K562 (cell line): ENCODE results near the gene PHACTR2. TPM values are rescaled to one million over a fixed set of nuclear protein-coding genes. Genes with fewer than 3 reads are reported as not detected.

Source experiments
- DACH1 ChIP-seq: fragments of 450-650 bp; IDR thresholded peaks from 2 replicates; pipeline ENCODE4 v1.6.1; 2018; ENCODE audit not compliant: partially characterized antibody
- E2F4 ChIP-seq: sonication (generic); formaldehyde crosslinking; IDR thresholded peaks from 2 replicates; pipeline ENCODE4 v1.8.0; 2022; ENCODE audit warnings: mild to moderate bottlenecking, low read depth, missing genetic modification reagents
- EP400 ChIP-seq: fragments of 450-650 bp; IDR thresholded peaks from 2 replicates; pipeline ENCODE4 v1.6.1; 2017; ENCODE audit warnings: antibody characterized with exemption, mild to moderate bottlenecking, moderate library complexity
- EWSR1 ChIP-seq: fragments of 450-650 bp; IDR thresholded peaks from 2 replicates; pipeline ENCODE4 v1.6.1; 2018; ENCODE audit warnings: borderline replicate concordance, mild to moderate bottlenecking, low read depth, moderate library complexity; ENCODE audit not compliant: partially characterized antibody
- MAZ ChIP-seq, 2 experiments: fragments of 450-650 bp in 1 of 2; sonication (generic) in 1 of 2; formaldehyde crosslinking; IDR thresholded peaks in 1 of 2; conservative IDR thresholded peaks in 1 of 2; 2 replicates each; pipeline versions ENCODE4 v1.4.0 to v1.5.0; 2020; ENCODE audit warnings: mild to moderate bottlenecking in 1 of 2, missing genetic modification reagents in 1 of 2
- NCOA2 ChIP-seq, 2 experiments: fragments of 450-650 bp; IDR thresholded peaks; 2 replicates each; pipeline ENCODE4 v1.6.1; 2018; ENCODE audit warnings: mild to moderate bottlenecking in 2 of 2, moderate library complexity in 1 of 2; ENCODE audit not compliant: partially characterized antibody in 2 of 2
- NCOR1 ChIP-seq: fragments of 450-650 bp; IDR thresholded peaks from 2 replicates; pipeline ENCODE4 v1.6.1; 2016; ENCODE audit warnings: mild to moderate bottlenecking, moderate library complexity
- RNF2 ChIP-seq: sonication (generic); IDR thresholded peaks from 2 replicates; pipeline ENCODE4 v1.6.1; 2016
- TOE1 ChIP-seq, 2 experiments: fragments of 450-650 bp in 1 of 2; sonication (generic) in 1 of 2; formaldehyde crosslinking in 1 of 2; IDR thresholded peaks; 2 replicates each; pipeline versions ENCODE4 v1.7.1 to v1.8.0; 2016 to 2022; ENCODE audit warnings: borderline replicate concordance in 2 of 2, mild to moderate bottlenecking in 2 of 2, antibody characterized with exemption in 1 of 2, inconsistent platforms in 1 of 2, low read depth in 1 of 2, missing genetic modification reagents in 1 of 2, moderate library complexity in 1 of 2
- ZBED1 ChIP-seq: IDR thresholded peaks from 2 replicates; pipeline ENCODE4 v1.6.1; 2014
- ZBTB5 ChIP-seq: fragments of 450-650 bp; IDR thresholded peaks from 2 replicates; pipeline ENCODE4 v1.6.1; 2017; ENCODE audit warnings: antibody characterized with exemption
- ZKSCAN8 ChIP-seq: fragments of 200-800 bp; sonication (Bioruptor generic); IDR thresholded peaks from 2 replicates; pipeline ENCODE4 v1.6.1; 2016; ENCODE audit warnings: missing genetic modification characterization, missing compliant biosample characterization
- ZNF224 ChIP-seq: sonication (generic); formaldehyde crosslinking; IDR thresholded peaks from 2 replicates; pipeline ENCODE4 v1.8.0; 2022; ENCODE audit warnings: mild to moderate bottlenecking, missing genetic modification reagents
- ZNF41 ChIP-seq: fragments of 250-450 bp; sonication (Bioruptor Pico); conservative IDR thresholded peaks from 2 replicates; pipeline ENCODE4 v1.4.0; 2020; ENCODE audit warnings: mild to moderate bottlenecking
- polyA plus RNA-seq, 8 experiments: library from polyadenylated mRNA; depleted of rRNA in 4 of 8; stranded (reverse) in 5 of 8; unstranded in 3 of 8; fragments of >200 nt; fragmentation: Nextera tagmentation in 2 of 8; fragmentation: Illumina TruSeq in 1 of 8; extraction: Ambion mirVana in 2 of 8; extraction: Trizol in 1 of 8; gene quantifications; 2 replicates each; pipeline versions ENCODE4 v1.2.1 to v1.2.3, GENCODE V29; 2011 to 2014; ENCODE audit warnings: inconsistent platforms in 1 of 8, missing spikeins in 1 of 8
- total RNA-seq, 7 experiments: library from RNA; depleted of rRNA in 6 of 7; stranded (reverse); fragments of >200 nt in 6 of 7; fragmentation: Illumina TruSeq in 2 of 7; extraction: Trizol in 2 of 7; gene quantifications; 2 replicates each; pipeline versions ENCODE4 v1.2.1 to v1.2.3, GENCODE V29; 2011 to 2021; ENCODE audit warnings: low replicate concordance in 1 of 7
- TF ChIP-seq, protein P1 (sequence below), 2 experiments: fragments of 450-650 bp; IDR thresholded peaks; 2 replicates each; pipeline ENCODE4 v1.6.1; 2016

PHACTR2 gene
- total and polyA plus RNA-seq, 9 of the 15 experiments (the other 6 are each of a cell fraction or from before 2014, with no cell fraction given) = 5.3 to 52.5 (median 22.9) TPM

GRCh38 chr6:143727035-143727434, 49.3 kb downstream of the PHACTR2 start (continued):
- TF ChIP-seq TOE1 (IDR thresholded peaks at IDR 0.05; ENCODE audit: borderline replicate concordance) (0 out of 2 replicates have a peak, but pooled peaks have one; percentile 16), TOE1 (CRISPR knock-in tag; IDR thresholded peaks at IDR 0.05; ENCODE audit: borderline replicate concordance, low read depth) (no peak), E2F4 (CRISPR knock-in tag) (no peak), ZBED1 (no peak), NCOA2 (IDR thresholded peaks at IDR 0.05; ENCODE audit: partially characterized antibody in 2 of 2) (peak in 1 of 2 experiments; percentile 30), ZBTB5 (no peak), ZNF224 (CRISPR knock-in tag) (no peak), RNF2 (peak; percentile 74; the same call in 1 of the 2 replicates), NCOR1 (peak; percentile 43), DACH1 (peak; percentile 4), EP400 (peak; percentile 30; the same call in 1 of the 2 replicates), EWSR1 (no peak), ZNF41 (no peak), MAZ (CRISPR knock-in tag; conservative IDR thresholded peaks at IDR 0.05 in 1 of 2, IDR thresholded peaks at IDR 0.05 in 1 of 2) (no peak), ZKSCAN8 (CRISPR knock-in tag) (no peak)
- TF ChIP-seq, protein P1, sequence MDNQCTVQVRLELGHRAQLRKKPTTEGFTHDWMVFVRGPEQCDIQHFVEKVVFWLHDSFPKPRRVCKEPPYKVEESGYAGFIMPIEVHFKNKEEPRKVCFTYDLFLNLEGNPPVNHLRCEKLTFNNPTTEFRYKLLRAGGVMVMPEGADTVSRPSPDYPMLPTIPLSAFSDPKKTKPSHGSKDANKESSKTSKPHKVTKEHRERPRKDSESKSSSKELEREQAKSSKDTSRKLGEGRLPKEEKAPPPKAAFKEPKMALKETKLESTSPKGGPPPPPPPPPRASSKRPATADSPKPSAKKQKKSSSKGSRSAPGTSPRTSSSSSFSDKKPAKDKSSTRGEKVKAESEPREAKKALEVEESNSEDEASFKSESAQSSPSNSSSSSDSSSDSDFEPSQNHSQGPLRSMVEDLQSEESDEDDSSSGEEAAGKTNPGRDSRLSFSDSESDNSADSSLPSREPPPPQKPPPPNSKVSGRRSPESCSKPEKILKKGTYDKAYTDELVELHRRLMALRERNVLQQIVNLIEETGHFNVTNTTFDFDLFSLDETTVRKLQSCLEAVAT (IDR thresholded peaks at IDR 0.05) = no peak
